Adrenal gland (tissue), 12 donors: ENCODE measurements around the gene EIF4G3. TPM values are rescaled to one million over a fixed set of nuclear protein-coding genes. Genes with fewer than 3 reads are reported as not detected.

ENCODE experiments used
- DNase-seq, 7 donors: peaks; one replicate each; pipeline ENCODE4 v3.0.0-alpha.2; 2019 to 2020
- H3K27ac ChIP-seq, 5 donors: fragments of 200-600 bp; sonication (generic) in 4 of 5; 1 replicate in 3 of 5; 2 replicates in 2 of 5; pipeline versions ENCODE4 v1.5.1 to v1.8.0; 2016 to 2020; ENCODE audit warnings: mild to moderate bottlenecking in 1 of 5
- H3K27me3 ChIP-seq: fragments of 200-600 bp; 2 replicates; pipeline ENCODE4 v1.8.0; 2021
- H3K36me3 ChIP-seq, 2 donors: fragments of 200-600 bp; replicated peaks in 1 of 2; 1 replicate in 1 of 2; 2 replicates in 1 of 2; pipeline versions ENCODE4 v1.5.1 to v1.8.0; 2018 to 2022
- H3K4me1 ChIP-seq, 2 donors: fragments of 200-600 bp; replicated peaks in 1 of 2; 1 replicate in 1 of 2; 2 replicates in 1 of 2; pipeline versions ENCODE4 v1.5.1 to v1.8.0; 2018 to 2021
- H3K4me3 ChIP-seq, 4 donors: fragments of 200-600 bp; sonication (generic) in 3 of 4; one replicate each; pipeline ENCODE4 v1.5.1; 2016 to 2018
- H3K9me3 ChIP-seq, 3 donors: fragments of 200-600 bp; sonication (generic) in 1 of 3; replicated peaks in 1 of 3; 1 replicate in 2 of 3; 2 replicates in 1 of 3; pipeline versions ENCODE4 v1.5.1 to v1.8.0; 2016 to 2021
- POLR2A ChIP-seq, 2 donors: fragments of 450-650 bp; IDR thresholded peaks; one replicate each; pipeline ENCODE4 v1.6.1; 2017; ENCODE audit warnings: antibody characterized with exemption in 2 of 2, mild to moderate bottlenecking in 2 of 2, moderate library complexity in 1 of 2
- WGBS, 4 donors: extraction: QIAGEN DNeasy Blood & Tissue Kit in 2 of 4; methylation state at CpG; one replicate each; pipeline versions ENCODE4 v1.1.5 to v1.1.7; 2013 to 2017; 5-methylcytosine and 5-hydroxymethylcytosine counted together
- intact Hi-C, 2 donors: fragments of 100-400 bp; cut with DNase I; formaldehyde crosslinking; loops; one replicate each; pipeline versions ENCODE4 v1.14.1 to v1.15.0; 2022 to 2023
- polyA plus RNA-seq, 3 donors: library from polyadenylated mRNA; stranded (reverse); fragments of 200-250 nt in 2 of 3; fragments of 350-450 nt in 1 of 3; fragmentation: Illumina TruSeq in 1 of 3; extraction: RNeasy Lipid Tissue Mini Kit (QIAGEN cat#74804) in 1 of 3; gene quantifications; one replicate each; pipeline ENCODE4 v1.2.3, GENCODE V29; 2013 to 2014
- total RNA-seq, 9 donors: library from RNA; depleted of rRNA in 4 of 9; stranded (reverse); fragments of >200 nt in 4 of 9; fragments of 120-200 nt in 1 of 9; fragmentation: NEBNext Ultra II Directional in 1 of 9; extraction: Animal tissue kit (Norgen Biotek cat#: 25700) in 1 of 9; gene quantifications; one replicate each; pipeline versions ENCODE4 v1.1.0 to v1.2.4, GENCODE V29; 2013 to 2023
- TF ChIP-seq, protein P1 (sequence below), 6 experiments: fragments of 450-650 bp in 4 of 6; fragments of 200-600 bp in 2 of 6; sonication (generic) in 1 of 6; IDR thresholded peaks; 1 replicate in 5 of 6; 2 replicates in 1 of 6; pipeline versions ENCODE4 v1.5.1 to v1.8.0; 2016 to 2021; ENCODE audit warnings: antibody characterized with exemption in 6 of 6, mild to moderate bottlenecking in 2 of 6, moderate library complexity in 1 of 6
- donor health status: healthy with polysubstance abuse.
- donor health status: Bipolar disorder and iron deficiency.
- donor health status: DM: yes; HTN: yes; CAD: no.
- donor health status: DM: no; HTN: no; CAD: no.
- donor health status: DM: no; HTN: no; CAD: no.
- donor health status: DM: yes; HTN: yes; CAD: no.

The EIF4G3 gene
- total and polyA plus RNA-seq, 12 donors, result 30.7 to 58.7 (median 51.6) TPM

DNA sequence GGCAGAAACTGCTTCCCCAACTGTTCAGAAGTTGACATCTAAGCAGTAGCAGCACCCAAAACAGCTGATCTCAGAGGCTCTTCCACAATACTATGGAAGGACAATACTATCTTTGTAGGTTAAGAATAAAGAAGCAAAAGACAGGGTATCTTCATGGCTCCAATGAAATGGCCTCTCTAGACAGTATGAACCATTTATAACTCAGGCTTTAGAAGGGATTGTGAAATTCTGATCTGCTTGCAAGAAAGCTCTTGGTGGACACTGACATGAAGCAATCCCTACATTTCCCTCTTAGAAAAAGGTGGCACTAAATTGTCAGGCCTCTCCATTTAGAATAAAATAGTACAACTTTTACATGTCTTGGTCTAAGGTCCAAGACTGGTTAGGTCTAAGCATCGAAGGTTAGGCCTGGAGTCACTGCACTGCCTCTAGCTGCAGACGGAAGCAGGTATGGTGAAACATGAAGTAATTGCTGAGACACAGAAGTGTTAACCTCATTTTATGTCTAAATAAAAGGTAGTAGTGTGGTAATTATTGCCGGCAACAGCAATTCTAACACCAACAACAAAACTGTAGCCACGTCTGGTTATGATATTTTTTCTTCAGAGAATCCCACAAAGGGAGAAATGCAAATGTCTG, 339.0 kb downstream of the EIF4G3 start:
- Histone ChIP-seq H3K9me3 (no peaks in the 10 kb centered on the region), H3K36me3 (peaks cover 0 to 6% of the 10 kb centered on the region in 2 donors), H3K4me1 (no peaks in the 10 kb centered on the region), H3K27ac (no peak overlapping the region), H3K27me3 (no peaks in the 10 kb centered on the region), H3K4me3 (no peak overlapping the region)
- WGBS, 4 donors, result 92 to 94% (median 93%) methylated on average over 4 of the region's 4 CpGs
- no peak for DNase-seq
- no peak for TF ChIP-seq POLR2A (IDR thresholded peaks at IDR 0.05)
- TF ChIP-seq, protein P1, sequence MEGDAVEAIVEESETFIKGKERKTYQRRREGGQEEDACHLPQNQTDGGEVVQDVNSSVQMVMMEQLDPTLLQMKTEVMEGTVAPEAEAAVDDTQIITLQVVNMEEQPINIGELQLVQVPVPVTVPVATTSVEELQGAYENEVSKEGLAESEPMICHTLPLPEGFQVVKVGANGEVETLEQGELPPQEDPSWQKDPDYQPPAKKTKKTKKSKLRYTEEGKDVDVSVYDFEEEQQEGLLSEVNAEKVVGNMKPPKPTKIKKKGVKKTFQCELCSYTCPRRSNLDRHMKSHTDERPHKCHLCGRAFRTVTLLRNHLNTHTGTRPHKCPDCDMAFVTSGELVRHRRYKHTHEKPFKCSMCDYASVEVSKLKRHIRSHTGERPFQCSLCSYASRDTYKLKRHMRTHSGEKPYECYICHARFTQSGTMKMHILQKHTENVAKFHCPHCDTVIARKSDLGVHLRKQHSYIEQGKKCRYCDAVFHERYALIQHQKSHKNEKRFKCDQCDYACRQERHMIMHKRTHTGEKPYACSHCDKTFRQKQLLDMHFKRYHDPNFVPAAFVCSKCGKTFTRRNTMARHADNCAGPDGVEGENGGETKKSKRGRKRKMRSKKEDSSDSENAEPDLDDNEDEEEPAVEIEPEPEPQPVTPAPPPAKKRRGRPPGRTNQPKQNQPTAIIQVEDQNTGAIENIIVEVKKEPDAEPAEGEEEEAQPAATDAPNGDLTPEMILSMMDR (IDR thresholded peaks at IDR 0.05), result no peak
- intact Hi-C loops, result loop anchor here in 1 of 2 donors (10.0 kb wide), 1 partner anchor 137 kb away; no protein-coding TSS in a partner anchor

DNA sequence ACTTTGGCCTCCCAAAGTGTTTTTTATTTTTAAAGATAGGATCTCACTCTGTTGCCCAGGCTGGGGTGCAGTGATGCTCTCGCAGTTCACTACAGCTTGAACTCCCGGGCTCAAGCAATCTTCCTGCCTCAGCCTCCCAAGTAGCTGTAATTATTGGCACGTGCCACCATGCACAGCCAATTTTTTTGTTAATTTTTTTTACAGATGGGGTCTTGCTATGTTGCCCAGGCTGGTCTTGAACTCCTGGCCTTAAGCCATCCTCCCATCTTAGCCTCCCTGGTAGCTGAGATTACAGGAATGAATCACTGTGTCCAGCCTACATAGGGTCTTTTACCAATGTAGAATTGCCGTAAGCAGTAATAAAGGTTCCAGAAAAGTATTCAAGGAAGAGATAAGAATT, 340.5 kb downstream of the EIF4G3 start:
- 94 to 98% (median 95%) methylated on average over 4 of the region's 4 CpGs for WGBS, 4 donors
- Histone ChIP-seq H3K4me3 (no peak overlapping the region), H3K4me1 (no peaks in the 10 kb centered on the region), H3K27me3 (no peaks in the 10 kb centered on the region), H3K9me3 (no peaks in the 10 kb centered on the region), H3K27ac (no peak overlapping the region), H3K36me3 (peaks cover 0 to 6% of the 10 kb centered on the region in 2 donors)
- TF ChIP-seq POLR2A (IDR thresholded peaks at IDR 0.05), result no peak
- TF ChIP-seq, protein P1 (IDR thresholded peaks at IDR 0.05), result no peak
- intact Hi-C loops, result loop anchor here in 1 of 2 donors (10.0 kb wide), 1 partner anchor 139 kb away; no protein-coding TSS in a partner anchor
- DNase-seq, result no peak

DNA sequence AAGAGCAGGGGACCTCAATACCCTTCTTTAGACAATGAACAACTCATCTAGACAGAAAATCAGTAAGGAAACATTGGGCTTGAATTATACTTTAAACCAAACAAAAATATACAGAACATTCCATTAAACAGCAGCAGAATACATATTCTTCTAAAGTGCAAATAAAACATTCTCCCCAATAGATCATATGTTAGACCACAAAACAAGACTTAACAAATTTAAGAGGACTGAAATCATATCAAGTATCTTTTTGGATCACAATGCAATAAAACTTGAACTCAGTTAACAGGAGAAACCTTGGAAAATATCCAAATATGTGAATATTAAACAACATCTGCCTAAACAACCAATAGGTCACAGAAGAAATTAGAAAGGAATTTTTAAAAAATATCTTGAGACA, 341.9 kb downstream of the EIF4G3 start:
- Histone ChIP-seq H3K4me3 (no peak overlapping the region), H3K9me3 (no peaks in the 10 kb centered on the region), H3K36me3 (no peaks in the 10 kb centered on the region), H3K27me3 (no peaks in the 10 kb centered on the region), H3K27ac (no peak overlapping the region), H3K4me1 (peaks cover 0 to 10% of the 10 kb centered on the region in 2 donors)
- TF ChIP-seq, protein P1 (IDR thresholded peaks at IDR 0.05), result no peak
- no peak for TF ChIP-seq POLR2A (IDR thresholded peaks at IDR 0.05)
- DNase-seq, result no peak
- intact Hi-C loops, result loop anchor here in 1 of 2 donors (10.0 kb wide), 1 partner anchor 140 kb away; no protein-coding TSS in a partner anchor

DNA sequence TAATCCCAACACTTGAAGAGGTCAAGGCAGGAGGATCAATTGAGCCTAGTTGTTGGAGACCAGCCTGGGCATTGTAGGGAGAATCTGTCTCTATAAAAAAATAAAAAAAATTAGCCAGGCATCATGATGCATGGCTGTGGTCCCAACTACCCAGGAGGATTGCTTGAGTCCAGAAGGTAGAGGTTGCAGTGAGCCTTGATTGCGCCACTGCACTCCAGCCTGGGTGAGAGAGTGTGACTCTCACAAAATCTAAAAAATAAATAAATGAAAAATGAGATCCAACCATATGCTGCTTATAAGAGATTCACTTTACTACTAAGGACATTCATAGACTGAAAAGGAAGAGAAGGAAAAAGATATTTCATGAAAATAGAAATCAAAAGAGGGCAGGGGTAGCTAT, 342.5 kb downstream of the EIF4G3 start:
- Histone ChIP-seq H3K9me3 (no peaks in the 10 kb centered on the region), H3K27me3 (no peaks in the 10 kb centered on the region), H3K4me1 (peaks cover 0 to 14% of the 10 kb centered on the region in 2 donors), H3K27ac (no peak overlapping the region), H3K36me3 (no peaks in the 10 kb centered on the region), H3K4me3 (no peak overlapping the region)
- intact Hi-C loops, result loop anchor here in 1 of 2 donors (10.0 kb wide), 1 partner anchor 141 kb away; no protein-coding TSS in a partner anchor
- 94 to 100% (median 99%) methylated on average over 1 of the region's 1 CpG for WGBS, 4 donors
- TF ChIP-seq POLR2A (IDR thresholded peaks at IDR 0.05), result no peak
- TF ChIP-seq, protein P1 (IDR thresholded peaks at IDR 0.05), result no peak
- DNase-seq, result no peak
